ENCODE results near the gene SDF2L1. TPM values are rescaled to one million over a fixed set of nuclear protein-coding genes. Genes with fewer than 3 reads are reported as not detected.

Gene SDF2L1
- total and polyA plus RNA-seq, 2 of the 13 experiments (the other 11 are each of a cell fraction or from before 2014, with no cell fraction given): 18.0 to 57.4 TPM

DNA sequence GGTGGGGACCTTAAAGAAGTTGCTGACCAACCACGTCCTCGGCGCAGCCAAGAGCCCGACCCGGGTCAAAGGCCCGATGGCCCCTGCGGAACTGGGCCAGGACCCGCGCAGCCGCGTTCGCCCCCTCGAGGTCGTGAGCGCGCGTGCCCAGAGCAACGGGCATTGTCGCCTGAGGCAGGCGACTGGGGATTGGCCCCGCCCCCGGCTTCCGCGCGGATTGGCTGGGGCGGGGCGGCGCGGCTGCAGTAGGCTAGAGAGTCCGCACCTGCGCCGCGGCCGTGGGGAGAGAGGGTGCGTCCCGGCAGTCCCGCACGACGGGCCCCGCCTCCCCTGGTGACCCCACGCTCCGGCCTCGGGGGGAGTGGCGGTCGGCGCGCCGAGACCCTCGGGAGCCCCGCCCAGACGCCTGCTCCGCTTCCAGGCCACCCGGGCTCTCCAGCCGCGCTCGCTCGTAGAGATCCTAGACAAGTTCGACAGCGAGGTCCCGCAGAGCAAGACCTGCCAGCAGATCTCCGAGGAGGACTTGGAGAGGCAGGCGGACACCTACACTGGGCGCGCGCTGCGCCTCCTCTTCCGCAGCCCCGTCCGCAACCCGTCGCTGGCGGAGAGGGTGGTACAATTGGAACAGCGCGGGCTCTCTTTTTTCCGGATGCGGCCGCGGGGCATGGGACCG is 15.4 kb downstream of the SDF2L1 start (continued):
- peak; percentile 28; the same call in 1 of the 2 replicates for TF ChIP-seq KDM1A (CRISPR knock-in tag; IDR thresholded peaks at IDR 0.05)
- no peak for TF ChIP-seq ZNF749 (CRISPR knock-in tag; IDR thresholded peaks at IDR 0.05; ENCODE audit: borderline replicate concordance)
- peak; percentile 92 for TF ChIP-seq ZNF709 (CRISPR knock-in tag; IDR thresholded peaks at IDR 0.05)
- no peak; the same call in none of the 2 replicates for TF ChIP-seq IRX3 (CRISPR knock-in tag; IDR thresholded peaks at IDR 0.05; ENCODE audit: borderline replicate concordance, low read depth)

DNA sequence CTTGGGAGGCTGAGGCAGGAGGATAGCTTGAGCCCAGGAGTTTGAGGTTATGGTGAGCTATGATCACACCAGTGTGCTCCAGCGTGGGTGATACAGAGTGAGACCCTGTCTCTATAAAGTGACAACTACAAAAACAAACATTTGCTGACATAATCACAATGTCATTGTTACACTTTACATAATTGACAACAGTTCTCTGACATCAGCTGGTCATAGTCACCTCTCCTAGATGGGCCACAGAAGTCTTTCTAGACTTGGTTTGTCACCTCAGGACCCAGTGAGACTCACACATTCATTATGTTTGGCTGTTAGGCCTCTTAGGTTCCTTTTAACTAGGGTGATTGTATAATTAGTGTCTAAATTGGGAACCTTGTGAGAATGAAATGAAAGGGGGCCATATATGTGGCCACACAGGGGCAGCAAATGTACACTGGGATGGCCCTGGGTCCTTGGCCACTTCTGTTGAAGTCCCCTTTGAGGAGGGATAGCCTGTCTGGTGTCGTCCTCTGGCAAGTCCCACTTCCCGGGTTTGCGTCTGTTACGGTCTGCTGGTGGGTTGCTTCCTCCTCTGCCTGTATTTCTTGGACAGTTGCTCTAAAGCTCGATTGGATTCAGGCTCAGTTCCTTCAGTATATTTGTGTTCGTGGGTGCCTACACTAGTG is 17.9 kb downstream of the SDF2L1 start:
- Histone ChIP-seq H4K20me1 (ENCODE audit: insufficient read depth, low read length) (no peaks in the 10 kb centered on the region), H3K36me3 (replicated peaks in 1 of 2; ENCODE audit: control insufficient read depth in 1 of 2, insufficient read depth in 2 of 2, low read length in 2 of 2) (no peaks in the 10 kb centered on the region), H2AFZ (ENCODE audit: low read length) (no peak overlapping the region), H3K4me3 (replicated peaks in 1 of 3; ENCODE audit: insufficient read depth in 1 of 3, low read depth in 2 of 3, low read length in 3 of 3) (no peak overlapping the region), H3K27me3 (ENCODE audit: control insufficient read depth in 1 of 2, insufficient read depth in 2 of 2, low read length in 2 of 2) (no peaks in the 10 kb centered on the region), H3K79me2 (ENCODE audit: insufficient read depth, low read length) (no peaks in the 10 kb centered on the region), H3K27ac (ENCODE audit: extremely low read length, insufficient read depth, low read length) (no peak overlapping the region), H3K9ac (ENCODE audit: insufficient read depth, low read depth, low read length) (no peak overlapping the region), H3K9me3 (ENCODE audit: low read length) (no peaks in the 10 kb centered on the region), H3K4me2 (ENCODE audit: low read depth, low read length) (no peak overlapping the region), H3K4me1 (ENCODE audit: insufficient read depth, low read length) (peaks cover 20% of the 10 kb centered on the region)
- no peak for DNase-seq (ENCODE audit: low spot score)
- no peak for FAIRE-seq
- intact Hi-C loops (cut with micrococcal nuclease; ENCODE audit: unreplicated experiment) (no loop called here), in situ Hi-C loops (cut with HindIII; ENCODE audit: extremely low pct_ligation_motif_present, low pct_unique_long_range_greater_than_20kb) (loop anchor here (10.0 kb wide), 1 partner anchor 55 kb away; no protein-coding TSS in a partner anchor)
- TF ChIP-seq, protein P1, sequence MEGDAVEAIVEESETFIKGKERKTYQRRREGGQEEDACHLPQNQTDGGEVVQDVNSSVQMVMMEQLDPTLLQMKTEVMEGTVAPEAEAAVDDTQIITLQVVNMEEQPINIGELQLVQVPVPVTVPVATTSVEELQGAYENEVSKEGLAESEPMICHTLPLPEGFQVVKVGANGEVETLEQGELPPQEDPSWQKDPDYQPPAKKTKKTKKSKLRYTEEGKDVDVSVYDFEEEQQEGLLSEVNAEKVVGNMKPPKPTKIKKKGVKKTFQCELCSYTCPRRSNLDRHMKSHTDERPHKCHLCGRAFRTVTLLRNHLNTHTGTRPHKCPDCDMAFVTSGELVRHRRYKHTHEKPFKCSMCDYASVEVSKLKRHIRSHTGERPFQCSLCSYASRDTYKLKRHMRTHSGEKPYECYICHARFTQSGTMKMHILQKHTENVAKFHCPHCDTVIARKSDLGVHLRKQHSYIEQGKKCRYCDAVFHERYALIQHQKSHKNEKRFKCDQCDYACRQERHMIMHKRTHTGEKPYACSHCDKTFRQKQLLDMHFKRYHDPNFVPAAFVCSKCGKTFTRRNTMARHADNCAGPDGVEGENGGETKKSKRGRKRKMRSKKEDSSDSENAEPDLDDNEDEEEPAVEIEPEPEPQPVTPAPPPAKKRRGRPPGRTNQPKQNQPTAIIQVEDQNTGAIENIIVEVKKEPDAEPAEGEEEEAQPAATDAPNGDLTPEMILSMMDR (CRISPR knock-in tag; IDR thresholded peaks at IDR 0.05): peak; percentile 44
- TF ChIP-seq ZNF556 (CRISPR knock-in tag; IDR thresholded peaks at IDR 0.05; ENCODE audit: borderline replicate concordance) (no peak), MAFK (conservative IDR thresholded peaks at IDR 0.05 in 1 of 2, IDR thresholded peaks at IDR 0.05 in 1 of 2; ENCODE audit: low read length in 2 of 2) (peak; percentile 79 to 84), STAG1 (CRISPR knock-in tag; IDR thresholded peaks at IDR 0.05) (peak; percentile 34), MAFF (IDR thresholded peaks at IDR 0.05; ENCODE audit: low read depth, low read length) (peak; percentile 70)
- TF ChIP-seq, protein P2, sequence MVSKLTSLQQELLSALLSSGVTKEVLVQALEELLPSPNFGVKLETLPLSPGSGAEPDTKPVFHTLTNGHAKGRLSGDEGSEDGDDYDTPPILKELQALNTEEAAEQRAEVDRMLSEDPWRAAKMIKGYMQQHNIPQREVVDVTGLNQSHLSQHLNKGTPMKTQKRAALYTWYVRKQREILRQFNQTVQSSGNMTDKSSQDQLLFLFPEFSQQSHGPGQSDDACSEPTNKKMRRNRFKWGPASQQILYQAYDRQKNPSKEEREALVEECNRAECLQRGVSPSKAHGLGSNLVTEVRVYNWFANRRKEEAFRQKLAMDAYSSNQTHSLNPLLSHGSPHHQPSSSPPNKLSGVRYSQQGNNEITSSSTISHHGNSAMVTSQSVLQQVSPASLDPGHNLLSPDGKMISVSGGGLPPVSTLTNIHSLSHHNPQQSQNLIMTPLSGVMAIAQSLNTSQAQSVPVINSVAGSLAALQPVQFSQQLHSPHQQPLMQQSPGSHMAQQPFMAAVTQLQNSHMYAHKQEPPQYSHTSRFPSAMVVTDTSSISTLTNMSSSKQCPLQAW (CRISPR knock-in tag; IDR thresholded peaks at IDR 0.05): no peak
- no peak for ATAC-seq
- ChIA-PET POLR2A (no interaction called here), CTCF (ENCODE audit: low intra/inter-chr PET ratio, low total read pairs) (no interaction called here)
- WGBS (ENCODE audit: low lambda C conversion rate): 64% methylated on average over 3 of the region's 7 CpGs
- BruUV-seq (replicated peaks): no TSS peak
